Measurements from ENCODE around the gene FARS2.

GRCh38 chr6:5399391-5399790, 138.1 kb downstream of the FARS2 start:
- TF ChIP-seq ARNT (IDR thresholded peaks at IDR 0.05) (no peak), BHLHE40 (IDR thresholded peaks at IDR 0.05; ENCODE audit: borderline replicate concordance) (no peak), NFRKB (IDR thresholded peaks at IDR 0.05) (no peak)
